ENCODE data around the gene LRRC27. TPM values are rescaled to one million over a fixed set of nuclear protein-coding genes. Genes with fewer than 3 reads are reported as not detected.

The LRRC27 gene
- total and polyA plus RNA-seq, 2 donors (not counting 1 experiment from before 2014, with no cell fraction given): 23.6 to 25.6 TPM

DNA sequence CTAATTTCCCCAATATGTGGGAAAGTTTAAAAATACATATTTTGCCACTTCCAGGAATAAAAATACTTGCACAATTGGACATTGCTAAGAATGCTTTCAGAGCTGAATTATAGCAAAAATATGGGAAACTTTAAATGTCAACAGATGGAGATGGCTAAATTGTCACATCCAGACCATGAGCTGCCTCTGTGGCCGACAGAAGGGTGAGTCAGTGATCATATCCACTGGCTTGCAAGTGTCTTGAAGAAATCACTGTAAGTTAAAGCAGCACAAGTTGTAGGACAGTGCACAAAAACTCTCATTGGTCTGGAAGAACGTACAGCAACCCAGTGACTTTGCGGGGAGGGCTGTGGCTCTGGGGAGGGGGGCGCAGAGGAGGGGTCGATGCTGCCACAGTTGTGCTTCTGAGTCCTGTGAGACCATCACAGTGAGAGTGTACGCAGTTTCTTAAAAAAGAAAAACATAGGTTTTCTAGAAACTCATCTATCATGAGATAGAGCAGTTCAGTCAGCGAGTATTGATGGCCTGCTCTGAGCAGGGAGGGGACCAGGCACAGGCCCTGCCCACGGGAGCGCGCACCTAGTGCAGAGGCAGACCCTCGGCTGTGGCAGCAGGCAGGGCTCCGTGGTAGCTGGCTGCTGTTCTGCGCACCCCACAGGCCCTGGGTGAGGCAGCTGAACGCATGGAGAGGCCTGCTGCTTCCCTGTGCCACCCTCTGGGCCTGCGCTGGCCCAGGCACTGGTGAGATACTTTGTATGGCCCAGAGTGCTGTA lies 25.5 kb downstream of the LRRC27 start:
- Mint-ChIP-seq H3K4me3 (no peak overlapping the region), H3K27me3 (no peaks in the 10 kb centered on the region), H3K9me3 (ENCODE audit: insufficient read depth) (no peaks in the 10 kb centered on the region), H3K4me1 (peaks cover 5% of the 10 kb centered on the region), H3K27ac (no peak overlapping the region)
- H3K79me2 ChIP-seq (ENCODE audit: control insufficient read depth, insufficient read depth, low read length): no peaks in the 10 kb centered on the region
- H3K4me3 ChIP-seq (ENCODE audit: control extremely low read depth in 1 of 5, extremely low read depth in 1 of 5, insufficient read depth in 1 of 5, low read depth in 2 of 5, low read length in 4 of 5): no peak overlapping the region
- H3K36me3 ChIP-seq (replicated peaks in 1 of 2; ENCODE audit: control extremely low read depth in 1 of 2, control insufficient read depth in 1 of 2, extremely low read depth in 1 of 2, insufficient read depth in 2 of 2, low read length in 1 of 2): no peaks in the 10 kb centered on the region
- no peak overlapping the region for H2AFZ ChIP-seq (ENCODE audit: insufficient read depth, low read depth, low read length, poor library complexity, severe bottlenecking)
- intact Hi-C loops (cut with micrococcal nuclease): no loop called here
- H3K9me3 ChIP-seq (ENCODE audit: control extremely low read depth in 1 of 3, control insufficient read depth in 2 of 3, insufficient read depth in 1 of 3, low read length in 2 of 3): no peaks in the 10 kb centered on the region
- no peak for ATAC-seq (ENCODE audit: low read depth)
- peaks cover 0 to 7% of the 10 kb centered on the region in 2 donors for H3K4me1 ChIP-seq (ENCODE audit: control insufficient read depth in 2 of 2, insufficient read depth in 2 of 2, low read length in 2 of 2)
- no peak overlapping the region for H3K9ac ChIP-seq (ENCODE audit: low read length)
- no peaks in the 10 kb centered on the region for H3K27me3 ChIP-seq (replicated peaks in 1 of 4; ENCODE audit: control extremely low read depth in 1 of 4, control insufficient read depth in 3 of 4, insufficient read depth in 4 of 4, low read length in 3 of 4)
- DNase-seq: no peak
- no peak overlapping the region for H3K4me2 ChIP-seq (replicated peaks; ENCODE audit: low read depth, low read length, poor library complexity, severe bottlenecking)
- CTCF ChIA-PET: interaction anchor here (0.9 kb wide), 1 partner anchor 76 kb away, joined by 3 read pairs; no protein-coding TSS in a partner anchor
- H4K20me1 ChIP-seq (ENCODE audit: control insufficient read depth, insufficient read depth, low read length, poor library complexity, severe bottlenecking): no peaks in the 10 kb centered on the region
- no peak for TF ChIP-seq EZH2 (IDR thresholded peaks at IDR 0.05; ENCODE audit: borderline replicate concordance, insufficient read depth, low read depth, low read length, poor library complexity, severe bottlenecking)
- TF ChIP-seq, protein P1, sequence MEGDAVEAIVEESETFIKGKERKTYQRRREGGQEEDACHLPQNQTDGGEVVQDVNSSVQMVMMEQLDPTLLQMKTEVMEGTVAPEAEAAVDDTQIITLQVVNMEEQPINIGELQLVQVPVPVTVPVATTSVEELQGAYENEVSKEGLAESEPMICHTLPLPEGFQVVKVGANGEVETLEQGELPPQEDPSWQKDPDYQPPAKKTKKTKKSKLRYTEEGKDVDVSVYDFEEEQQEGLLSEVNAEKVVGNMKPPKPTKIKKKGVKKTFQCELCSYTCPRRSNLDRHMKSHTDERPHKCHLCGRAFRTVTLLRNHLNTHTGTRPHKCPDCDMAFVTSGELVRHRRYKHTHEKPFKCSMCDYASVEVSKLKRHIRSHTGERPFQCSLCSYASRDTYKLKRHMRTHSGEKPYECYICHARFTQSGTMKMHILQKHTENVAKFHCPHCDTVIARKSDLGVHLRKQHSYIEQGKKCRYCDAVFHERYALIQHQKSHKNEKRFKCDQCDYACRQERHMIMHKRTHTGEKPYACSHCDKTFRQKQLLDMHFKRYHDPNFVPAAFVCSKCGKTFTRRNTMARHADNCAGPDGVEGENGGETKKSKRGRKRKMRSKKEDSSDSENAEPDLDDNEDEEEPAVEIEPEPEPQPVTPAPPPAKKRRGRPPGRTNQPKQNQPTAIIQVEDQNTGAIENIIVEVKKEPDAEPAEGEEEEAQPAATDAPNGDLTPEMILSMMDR (IDR thresholded peaks at IDR 0.05): no peak
- 99% methylated on average over 14 of the region's 15 CpGs for WGBS (ENCODE audit: insufficient coverage)
- POLR2A ChIA-PET: no interaction called here
- H3K27ac ChIP-seq (ENCODE audit: low read length in 2 of 2): no peak overlapping the region

DNA sequence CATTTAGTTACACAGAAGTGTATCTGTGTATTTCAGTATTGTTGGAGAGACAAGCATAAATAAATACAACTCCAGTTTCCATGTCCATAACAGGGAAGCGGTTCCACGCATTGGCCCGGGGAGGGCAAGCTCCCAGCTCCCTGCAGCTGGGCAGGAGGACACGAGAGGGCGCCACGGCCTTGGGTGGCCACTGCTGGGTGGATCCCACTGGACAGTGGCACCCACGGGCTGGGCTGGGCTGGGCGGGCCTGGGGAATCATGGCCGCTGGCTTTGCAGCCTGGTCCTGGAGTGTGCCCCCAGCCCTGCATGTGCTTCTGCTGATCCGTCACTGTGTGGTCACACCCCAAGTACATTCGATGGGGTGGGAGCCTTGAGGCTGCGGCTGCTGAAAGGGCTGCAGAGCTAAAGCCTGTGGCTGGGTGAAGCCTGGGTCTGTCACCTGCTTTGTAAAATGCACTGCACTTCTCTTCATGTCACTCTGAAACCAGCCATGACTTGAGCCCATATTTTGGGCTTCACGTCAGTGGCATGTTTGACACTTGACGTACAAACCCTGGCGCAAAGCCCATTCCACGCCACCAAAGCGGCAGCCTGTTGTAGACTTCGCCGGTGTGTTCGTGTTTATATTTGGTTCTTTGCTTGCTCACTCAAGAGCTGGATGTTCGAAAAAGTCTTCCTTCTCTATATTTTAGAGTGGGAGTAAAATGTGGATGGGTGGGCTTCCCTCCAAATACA lies 27.5 kb downstream of the LRRC27 start:
- no peaks in the 10 kb centered on the region for H3K4me1 Mint-ChIP-seq
- Histone ChIP-seq H3K36me3 (replicated peaks in 1 of 2; ENCODE audit: control extremely low read depth in 1 of 2, control insufficient read depth in 1 of 2, extremely low read depth in 1 of 2, insufficient read depth in 2 of 2, low read length in 1 of 2) (no peaks in the 10 kb centered on the region), H2AFZ (ENCODE audit: insufficient read depth, low read depth, low read length, poor library complexity, severe bottlenecking) (no peak overlapping the region), H3K4me1 (ENCODE audit: control insufficient read depth in 2 of 2, insufficient read depth in 2 of 2, low read length in 2 of 2) (no peaks in the 10 kb centered on the region), H3K79me2 (ENCODE audit: control insufficient read depth, insufficient read depth, low read length) (no peaks in the 10 kb centered on the region), H3K4me3 (ENCODE audit: control extremely low read depth in 1 of 5, extremely low read depth in 1 of 5, insufficient read depth in 1 of 5, low read depth in 2 of 5, low read length in 4 of 5) (no peak overlapping the region), H3K27me3 (replicated peaks in 1 of 4; ENCODE audit: control extremely low read depth in 1 of 4, control insufficient read depth in 3 of 4, insufficient read depth in 4 of 4, low read length in 3 of 4) (no peaks in the 10 kb centered on the region), H3K9ac (ENCODE audit: low read length) (no peak overlapping the region), H3K4me2 (replicated peaks; ENCODE audit: low read depth, low read length, poor library complexity, severe bottlenecking) (no peak overlapping the region), H4K20me1 (ENCODE audit: control insufficient read depth, insufficient read depth, low read length, poor library complexity, severe bottlenecking) (no peaks in the 10 kb centered on the region), H3K27ac (ENCODE audit: low read length in 2 of 2) (no peak overlapping the region), H3K9me3 (ENCODE audit: control extremely low read depth in 1 of 3, control insufficient read depth in 2 of 3, insufficient read depth in 1 of 3, low read length in 2 of 3) (peaks cover 0 to 4% (median 0%) of the 10 kb centered on the region in 3 donors)
- H3K9me3 Mint-ChIP-seq (ENCODE audit: insufficient read depth): no peaks in the 10 kb centered on the region
- POLR2A ChIA-PET: no interaction called here
- WGBS (ENCODE audit: insufficient coverage): 98% methylated on average over 12 of the region's 21 CpGs
- CTCF ChIA-PET: interaction anchor here (0.7 to 1.1 kb wide), 2 partner anchors 16 to 21 kb away, joined by 3 read pairs; no protein-coding TSS in a partner anchor
- intact Hi-C loops (cut with micrococcal nuclease): no loop called here
- no peak for TF ChIP-seq EZH2 (IDR thresholded peaks at IDR 0.05; ENCODE audit: borderline replicate concordance, insufficient read depth, low read depth, low read length, poor library complexity, severe bottlenecking)
- TF ChIP-seq, protein P1 (IDR thresholded peaks at IDR 0.05): no peak
- H3K4me3 Mint-ChIP-seq: no peak overlapping the region
- H3K27ac Mint-ChIP-seq: no peak overlapping the region
- ATAC-seq (ENCODE audit: low read depth): no peak
- DNase-seq: no peak
- H3K27me3 Mint-ChIP-seq: no peaks in the 10 kb centered on the region
